ENCODE measurements around the gene DDX4. TPM values are rescaled to one million over a fixed set of nuclear protein-coding genes. Genes with fewer than 3 reads are reported as not detected.
"Not testable (repeated sequence)": the region's sequence is repeated elsewhere in the genome, so short reads cannot be mapped to it uniquely, and the experiment has no call there.

The DDX4 gene
- total and polyA plus RNA-seq, 9 of the 15 experiments (the other 6 are each of a cell fraction or from before 2014, with no cell fraction given) = not detected

DNA sequence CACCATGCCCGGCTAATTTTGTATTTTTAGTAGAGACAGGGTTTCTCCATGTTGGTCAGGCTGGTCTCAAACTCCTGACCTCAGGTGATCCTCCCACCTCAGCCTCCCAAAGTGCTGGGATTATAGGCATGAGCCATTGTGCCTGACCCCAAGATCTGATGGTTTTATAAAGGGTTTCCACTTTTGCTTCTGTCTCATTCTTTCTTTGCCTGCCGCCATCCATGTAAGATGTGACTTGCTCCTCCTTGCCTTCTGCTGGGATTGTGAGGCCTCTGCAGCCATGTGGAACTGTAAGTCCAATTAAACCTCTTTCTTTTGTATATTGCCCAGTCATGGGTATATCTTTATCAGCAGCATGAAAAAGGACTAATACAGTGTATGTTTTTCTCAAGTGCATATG is 18.8 kb upstream of the DDX4 start:
- H3K9me3 ChIP-seq (replicated peaks; ENCODE audit: control insufficient read depth, insufficient read depth, low read depth, low read length); intact Hi-C loops (cut with micrococcal nuclease); BruUV-seq (replicated peaks); CTCF ChIA-PET (ENCODE audit: low intra/inter-chr PET ratio); H3K36me3 ChIP-seq (ENCODE audit: control insufficient read depth, insufficient read depth, low read length); H3K4me3 ChIP-seq; H3K4me1 ChIP-seq (replicated peaks in 1 of 2; ENCODE audit: control insufficient read depth in 2 of 2, insufficient read depth in 2 of 2, low read length in 2 of 2); H3K27ac ChIP-seq (ENCODE audit: extremely low read depth, low read depth, low read length); H3K79me2 ChIP-seq (ENCODE audit: control insufficient read depth, insufficient read depth, low read length); in situ Hi-C loops (cut with MboI); POLR2A ChIA-PET; H2AFZ ChIP-seq (ENCODE audit: low read depth, low read length); ATAC-seq; H4K20me1 ChIP-seq (replicated peaks; ENCODE audit: control insufficient read depth, insufficient read depth, low read length); H3K4me2 ChIP-seq (ENCODE audit: insufficient read depth, low read length); FAIRE-seq; DNase-seq (ENCODE audit: extremely low read depth in 1 of 4, low spot score in 3 of 4); H3K9ac ChIP-seq (ENCODE audit: insufficient read depth in 1 of 2, low read depth in 2 of 2, low read length in 2 of 2); H3K27me3 ChIP-seq (ENCODE audit: control insufficient read depth in 2 of 2, insufficient read depth in 2 of 2, low read length in 2 of 2); H3K9me1 ChIP-seq (ENCODE audit: control insufficient read depth, insufficient read depth, low read length): not testable (repeated sequence)
- WGBS (ENCODE audit: insufficient coverage, low coverage, missing lambda C conversion rate) = 7% methylated on average over 1 of the region's 2 CpGs
- peak; percentile 90 for TF ChIP-seq ZNF431 (CRISPR knock-in tag; IDR thresholded peaks at IDR 0.05)

GRCh38 chr5:55720188-55720703 is 17.6 kb upstream of the DDX4 start:
- ATAC-seq = no peak
- Histone ChIP-seq H3K9me1 (ENCODE audit: control insufficient read depth, insufficient read depth, low read length) (no peaks in the 10 kb centered on the region), H3K9me3 (replicated peaks; ENCODE audit: control insufficient read depth, insufficient read depth, low read depth, low read length) (no peaks in the 10 kb centered on the region), H3K27ac (ENCODE audit: extremely low read depth, low read depth, low read length) (no peak overlapping the region), H4K20me1 (replicated peaks; ENCODE audit: control insufficient read depth, insufficient read depth, low read length) (no peaks in the 10 kb centered on the region), H3K4me3 (no peak overlapping the region), H3K36me3 (ENCODE audit: control insufficient read depth, insufficient read depth, low read length) (no peaks in the 10 kb centered on the region), H2AFZ (ENCODE audit: low read depth, low read length) (no peak overlapping the region), H3K79me2 (ENCODE audit: control insufficient read depth, insufficient read depth, low read length) (no peaks in the 10 kb centered on the region), H3K4me2 (ENCODE audit: insufficient read depth, low read length) (no peak overlapping the region), H3K9ac (ENCODE audit: insufficient read depth in 1 of 2, low read depth in 2 of 2, low read length in 2 of 2) (no peak overlapping the region), H3K27me3 (ENCODE audit: control insufficient read depth in 2 of 2, insufficient read depth in 2 of 2, low read length in 2 of 2) (no peaks in the 10 kb centered on the region; a peak in 1 of 5 replicates), H3K4me1 (replicated peaks in 1 of 2; ENCODE audit: control insufficient read depth in 2 of 2, insufficient read depth in 2 of 2, low read length in 2 of 2) (no peaks in the 10 kb centered on the region)
- POLR2A ChIA-PET = interaction anchor here (0.6 kb wide), 1 partner anchor 1410 kb away, joined by 3 read pairs; the partner anchor contains the start of gene ARL15
- no peak for DNase-seq (ENCODE audit: extremely low read depth in 1 of 4, low spot score in 3 of 4)
- 3% methylated on average over 3 of the region's 3 CpGs for WGBS (ENCODE audit: insufficient coverage, low coverage, missing lambda C conversion rate)
- no peak for FAIRE-seq
- intact Hi-C loops (cut with micrococcal nuclease) (no loop called here), in situ Hi-C loops (cut with MboI) (no loop called here)
- no TSS peak for BruUV-seq (replicated peaks)
- CTCF ChIA-PET (ENCODE audit: low intra/inter-chr PET ratio) = no interaction called here
- TF ChIP-seq ASH1L (IDR thresholded peaks at IDR 0.05; ENCODE audit: borderline replicate concordance, low read depth, partially characterized antibody) = no peak
- TF ChIP-seq FIP1L1 (IDR thresholded peaks at IDR 0.05; ENCODE audit: low read depth, low read length, poor library complexity, severe bottlenecking) = no peak
- no peak for TF ChIP-seq CREB3L1 (IDR thresholded peaks at IDR 0.05; ENCODE audit: borderline replicate concordance, low read depth)
- TF ChIP-seq ZNF436 (CRISPR knock-in tag; IDR thresholded peaks at IDR 0.05) = no peak
- no peak for TF ChIP-seq CBX2 (IDR thresholded peaks at IDR 0.05; ENCODE audit: insufficient read depth, low read length, poor library complexity, severe bottlenecking)
- no peak for TF ChIP-seq TAF9B (IDR thresholded peaks at IDR 0.05; ENCODE audit: partially characterized antibody)
- TF ChIP-seq, protein P1, sequence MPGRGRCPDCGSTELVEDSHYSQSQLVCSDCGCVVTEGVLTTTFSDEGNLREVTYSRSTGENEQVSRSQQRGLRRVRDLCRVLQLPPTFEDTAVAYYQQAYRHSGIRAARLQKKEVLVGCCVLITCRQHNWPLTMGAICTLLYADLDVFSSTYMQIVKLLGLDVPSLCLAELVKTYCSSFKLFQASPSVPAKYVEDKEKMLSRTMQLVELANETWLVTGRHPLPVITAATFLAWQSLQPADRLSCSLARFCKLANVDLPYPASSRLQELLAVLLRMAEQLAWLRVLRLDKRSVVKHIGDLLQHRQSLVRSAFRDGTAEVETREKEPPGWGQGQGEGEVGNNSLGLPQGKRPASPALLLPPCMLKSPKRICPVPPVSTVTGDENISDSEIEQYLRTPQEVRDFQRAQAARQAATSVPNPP (IDR thresholded peaks at IDR 0.05; ENCODE audit: borderline replicate concordance, insufficient read depth, insufficient read length) = no peak
- TF ChIP-seq CEBPZ (IDR thresholded peaks at IDR 0.05; ENCODE audit: borderline replicate concordance, low read depth, low read length) = no peak
